Tibial nerve (tissue), 4 donors: Measurements from ENCODE around the gene ZNF705A.
"Not testable (repeated sequence)": the region's sequence is repeated elsewhere in the genome, so short reads cannot be mapped to it uniquely, and the experiment has no call there.

Experiments
- EP300 ChIP-seq, 2 donors: sonication (generic); formaldehyde crosslinking; IDR thresholded peaks; one replicate each; pipeline ENCODE4 v1.6.1; 2017; ENCODE audit warnings: antibody characterized with exemption in 2 of 2, mild to moderate bottlenecking in 1 of 2
- POLR2A ChIP-seq, 2 donors: fragments of 450-650 bp; IDR thresholded peaks; one replicate each; pipeline ENCODE4 v1.6.1; 2017; ENCODE audit warnings: antibody characterized with exemption in 2 of 2, mild to moderate bottlenecking in 2 of 2, moderate library complexity in 2 of 2
- TF ChIP-seq, protein P1 (sequence below), 5 experiments: fragments of 200-600 bp in 3 of 5; fragments of 450-650 bp in 2 of 5; sonication (generic) in 3 of 5; IDR thresholded peaks; one replicate each; pipeline ENCODE4 v1.5.1; 2016 to 2019; ENCODE audit warnings: antibody characterized with exemption in 5 of 5, mild to moderate bottlenecking in 3 of 5, moderate library complexity in 2 of 5

DNA sequence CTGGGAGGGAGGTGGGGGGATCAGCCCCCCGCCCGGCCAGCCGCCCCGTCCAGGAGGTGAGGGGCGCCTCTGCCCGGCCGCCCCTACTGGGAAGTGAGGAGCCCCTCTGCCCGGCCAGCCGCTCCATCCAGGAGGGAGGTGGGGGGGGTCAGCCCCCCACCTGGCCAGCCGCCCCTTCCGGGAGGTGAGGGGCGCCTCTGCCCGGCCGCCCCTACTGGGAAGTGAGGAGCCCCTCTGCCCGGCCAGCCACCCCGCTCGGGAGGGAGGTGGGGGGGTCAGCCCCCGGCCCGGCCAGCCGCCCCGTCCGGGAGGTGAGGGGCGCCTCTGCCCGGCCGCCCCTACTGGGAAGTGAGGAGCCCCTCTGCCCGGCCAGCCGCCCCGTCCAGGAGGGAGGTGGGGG is 27.4 kb downstream of the ZNF705A start:
- TF ChIP-seq, protein P1, sequence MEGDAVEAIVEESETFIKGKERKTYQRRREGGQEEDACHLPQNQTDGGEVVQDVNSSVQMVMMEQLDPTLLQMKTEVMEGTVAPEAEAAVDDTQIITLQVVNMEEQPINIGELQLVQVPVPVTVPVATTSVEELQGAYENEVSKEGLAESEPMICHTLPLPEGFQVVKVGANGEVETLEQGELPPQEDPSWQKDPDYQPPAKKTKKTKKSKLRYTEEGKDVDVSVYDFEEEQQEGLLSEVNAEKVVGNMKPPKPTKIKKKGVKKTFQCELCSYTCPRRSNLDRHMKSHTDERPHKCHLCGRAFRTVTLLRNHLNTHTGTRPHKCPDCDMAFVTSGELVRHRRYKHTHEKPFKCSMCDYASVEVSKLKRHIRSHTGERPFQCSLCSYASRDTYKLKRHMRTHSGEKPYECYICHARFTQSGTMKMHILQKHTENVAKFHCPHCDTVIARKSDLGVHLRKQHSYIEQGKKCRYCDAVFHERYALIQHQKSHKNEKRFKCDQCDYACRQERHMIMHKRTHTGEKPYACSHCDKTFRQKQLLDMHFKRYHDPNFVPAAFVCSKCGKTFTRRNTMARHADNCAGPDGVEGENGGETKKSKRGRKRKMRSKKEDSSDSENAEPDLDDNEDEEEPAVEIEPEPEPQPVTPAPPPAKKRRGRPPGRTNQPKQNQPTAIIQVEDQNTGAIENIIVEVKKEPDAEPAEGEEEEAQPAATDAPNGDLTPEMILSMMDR (IDR thresholded peaks at IDR 0.05), result not testable (repeated sequence)
- not testable (repeated sequence) for TF ChIP-seq POLR2A, EP300 (IDR thresholded peaks at IDR 0.05)
